NB4 (cell line): ENCODE data around the gene ZIC5.

Experiments used
- CTCF ChIP-seq: IDR thresholded peaks from one replicate; pipeline ENCODE4 v1.5.1; 2012; ENCODE audit warnings: low read depth, low read length
- POLR2A ChIP-seq: IDR thresholded peaks from 2 replicates; pipeline ENCODE4 v1.6.1; 2011; ENCODE audit warnings: mild to moderate bottlenecking; ENCODE audit not compliant: insufficient read length; ENCODE audit errors: extremely low read depth

- no peak for TF ChIP-seq POLR2A
- TF ChIP-seq CTCF: no peak
Observed at GRCh38 chr13:99963816-99964339, 7.7 kb downstream of the ZIC5 start.
